ENCODE results near the gene OGFOD3. TPM values are rescaled to one million over a fixed set of nuclear protein-coding genes. Genes with fewer than 3 reads are reported as not detected.

Gene OGFOD3
- total RNA-seq, 1 experiment from 2014 or later: 53.6 TPM

DNA sequence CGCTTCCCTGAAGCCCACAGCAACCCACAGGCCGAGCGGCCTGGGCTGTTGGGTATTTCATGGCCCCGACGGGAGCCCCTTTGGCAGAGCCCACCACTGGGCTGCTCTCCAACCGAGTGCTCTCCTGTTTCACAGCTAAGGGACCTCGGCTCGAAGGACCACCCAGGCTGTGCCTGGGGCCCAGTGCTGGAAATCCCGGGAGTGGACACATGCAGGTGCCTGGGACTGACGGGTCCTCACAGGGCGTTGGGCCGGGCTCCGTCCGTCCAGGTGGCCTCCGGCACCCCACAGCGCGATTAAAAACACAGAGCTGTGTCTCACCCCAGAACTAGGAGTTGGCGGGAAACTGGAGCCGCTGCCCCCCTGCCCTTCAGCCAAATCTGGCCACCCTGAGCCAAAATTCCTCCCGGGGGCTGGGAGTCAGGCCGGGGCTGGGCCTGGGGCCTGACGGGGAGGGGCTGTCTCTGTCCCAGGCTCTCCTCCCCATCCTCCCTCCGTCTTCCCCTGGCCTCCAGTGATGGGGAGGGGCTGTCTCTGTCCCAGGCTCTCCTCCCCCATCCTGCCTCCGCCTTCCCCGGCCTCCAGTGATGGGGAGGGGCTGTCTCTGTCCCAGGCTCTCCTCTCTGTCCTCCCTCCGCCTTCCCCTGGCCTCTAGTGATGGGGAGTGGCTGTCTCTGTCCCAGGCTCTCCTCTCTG lies 32.7 kb downstream of the OGFOD3 start:
- H3K9me3 ChIP-seq (ENCODE audit: control insufficient read depth in 1 of 2, insufficient read depth in 1 of 2, low read depth in 1 of 2, low read length in 2 of 2): no peaks in the 10 kb centered on the region
- ATAC-seq (no peak), DNase-seq (ENCODE audit: low read depth, low spot score) (no peak)
- H3K79me2 ChIP-seq (ENCODE audit: insufficient read depth, low read length): no peaks in the 10 kb centered on the region
- no peak overlapping the region for H2AFZ ChIP-seq (ENCODE audit: low read depth, low read length, poor library complexity, severe bottlenecking)
- TF ChIP-seq ATF3 (IDR thresholded peaks at IDR 0.05) (no peak), ZFX (IDR thresholded peaks at IDR 0.05) (peak; percentile 2; the same call in 1 of the 2 replicates), EGR1 (IDR thresholded peaks at IDR 0.05; ENCODE audit: low read depth) (no peak), SIN3A (IDR thresholded peaks at IDR 0.05; ENCODE audit: low read depth) (no peak), EZH2phosphoT487 (IDR thresholded peaks at IDR 0.05; ENCODE audit: borderline replicate concordance) (no peak), YY1 (IDR thresholded peaks at IDR 0.05; ENCODE audit: extremely low read depth, insufficient replicate concordance, low read depth, low read length) (no peak)
- no peak overlapping the region for H3K9ac ChIP-seq (ENCODE audit: low read length)
- H3K36me3 ChIP-seq (ENCODE audit: control insufficient read depth in 1 of 2, insufficient read depth in 2 of 2, low read length in 2 of 2): no peaks in the 10 kb centered on the region
- no peak overlapping the region for H3K27ac ChIP-seq (ENCODE audit: low read depth, low read length)
- intact Hi-C loops (cut with micrococcal nuclease): no loop called here
- no peaks in the 10 kb centered on the region for H4K20me1 ChIP-seq (ENCODE audit: insufficient read depth)
- POLR2A ChIA-PET: no interaction called here
- H3K9me2 ChIP-seq (ENCODE audit: insufficient read depth): no peaks in the 10 kb centered on the region
- H3K27me3 ChIP-seq (ENCODE audit: insufficient read depth, low read length): no peaks in the 10 kb centered on the region
- RAD21 ChIA-PET (ENCODE audit: low non-redundant PET in 1 of 2, low total read pairs in 2 of 2, uncharacterized antibody in 2 of 2, unreplicated experiment in 2 of 2): no interaction called here
- H3K4me2 ChIP-seq (ENCODE audit: low read length): no peak overlapping the region
- H3K4me3 ChIP-seq (replicated peaks in 1 of 2; ENCODE audit: low read depth in 1 of 2, low read length in 2 of 2): no peak overlapping the region
- no TSS peak for BruUV-seq (replicated peaks)
- peaks cover 15 to 33% of the 10 kb centered on the region in 2 experiments for H3K4me1 ChIP-seq (ENCODE audit: control insufficient read depth in 1 of 2, insufficient read depth in 2 of 2, low read length in 2 of 2)
- CTCF ChIA-PET: no interaction called here

- intact Hi-C loops (cut with micrococcal nuclease): no loop called here
- H3K9me3 ChIP-seq (ENCODE audit: control insufficient read depth in 1 of 2, insufficient read depth in 1 of 2, low read depth in 1 of 2, low read length in 2 of 2): no peaks in the 10 kb centered on the region
- peaks cover 15 to 33% of the 10 kb centered on the region in 2 experiments for H3K4me1 ChIP-seq (ENCODE audit: control insufficient read depth in 1 of 2, insufficient read depth in 2 of 2, low read length in 2 of 2)
- no peak for DNase-seq (ENCODE audit: low read depth, low spot score)
- H3K27me3 ChIP-seq (ENCODE audit: insufficient read depth, low read length): no peaks in the 10 kb centered on the region
- peak overlapping the region; percentile 16 to 36 for H3K4me3 ChIP-seq (replicated peaks in 1 of 2; ENCODE audit: low read depth in 1 of 2, low read length in 2 of 2)
- peak overlapping the region; percentile 60 for H3K4me2 ChIP-seq (ENCODE audit: low read length)
- BruUV-seq (replicated peaks): no TSS peak
- no peaks in the 10 kb centered on the region for H3K79me2 ChIP-seq (ENCODE audit: insufficient read depth, low read length)
- no peak overlapping the region for H2AFZ ChIP-seq (ENCODE audit: low read depth, low read length, poor library complexity, severe bottlenecking)
- POLR2A ChIA-PET: no interaction called here
- H3K27ac ChIP-seq (ENCODE audit: low read depth, low read length): peak overlapping the region; percentile 43
- H3K9ac ChIP-seq (ENCODE audit: low read length): peak overlapping the region; percentile 31; the same call in 1 of the 2 replicates
- H4K20me1 ChIP-seq (ENCODE audit: insufficient read depth): no peaks in the 10 kb centered on the region
- RAD21 ChIA-PET (ENCODE audit: low non-redundant PET in 1 of 2, low total read pairs in 2 of 2, uncharacterized antibody in 2 of 2, unreplicated experiment in 2 of 2): no interaction called here
- CTCF ChIA-PET: interaction anchor here (1.3 kb wide), 1 partner anchor 34 kb away, joined by 3 read pairs; no protein-coding TSS in a partner anchor
- peak; percentile 76 for ATAC-seq
- no peaks in the 10 kb centered on the region for H3K9me2 ChIP-seq (ENCODE audit: insufficient read depth)
- H3K36me3 ChIP-seq (ENCODE audit: control insufficient read depth in 1 of 2, insufficient read depth in 2 of 2, low read length in 2 of 2): no peaks in the 10 kb centered on the region
- TF ChIP-seq SP1 (IDR thresholded peaks at IDR 0.05; ENCODE audit: low read depth): no peak
- TF ChIP-seq SIN3A (IDR thresholded peaks at IDR 0.05; ENCODE audit: low read depth): no peak
- TF ChIP-seq YY1 (IDR thresholded peaks at IDR 0.05; ENCODE audit: extremely low read depth, insufficient replicate concordance, low read depth, low read length): peak; percentile 4
- TF ChIP-seq ATF3 (IDR thresholded peaks at IDR 0.05): no peak
- TF ChIP-seq EZH2 (IDR thresholded peaks at IDR 0.05): no peak
- 0 out of 2 replicates have a peak, but pooled peaks have one; percentile 8 for TF ChIP-seq ZFX (IDR thresholded peaks at IDR 0.05)
- TF ChIP-seq SRF (IDR thresholded peaks at IDR 0.05; ENCODE audit: low read depth): no peak
- peak; percentile 44 to 55 (median 45); a peak in 5 of 6 replicates for TF ChIP-seq CTCF (IDR thresholded peaks at IDR 0.05 in 2 of 3, conservative IDR thresholded peaks at IDR 0.05 in 1 of 3; ENCODE audit: borderline replicate concordance in 1 of 3, insufficient read depth in 1 of 3, low read depth in 2 of 3, low read length in 2 of 3)
- peak; percentile 75 for TF ChIP-seq TCF7L2 (IDR thresholded peaks at IDR 0.05; ENCODE audit: borderline replicate concordance, extremely low read depth, insufficient read depth, insufficient read length)
- TF ChIP-seq ZBTB33 (IDR thresholded peaks at IDR 0.05; ENCODE audit: extremely low read depth, insufficient replicate concordance, low read length): no peak
Measured at GRCh38 chr17:82384730-82385481, 33.5 kb downstream of the OGFOD3 start.

Data from HCT116 (cell line).